Naive thymus-derived CD8-positive, alpha-beta T cell (primary cell): ENCODE measurements around the gene DYNLT2. TPM values are rescaled to one million over a fixed set of nuclear protein-coding genes. Genes with fewer than 3 reads are reported as not detected.

Experiments used
- ATAC-seq, 2 donors: fragments of 150-1000 bp; cut with Tn5 transposase in 1 of 2; sonication (Bioruptor Pico), chemical (Tn5 transposase) in 1 of 2; 1 replicate in 1 of 2; 2 replicates in 1 of 2; pipeline ENCODE4 v1.10.0; 2021; ENCODE audit warnings: mild to moderate bottlenecking in 2 of 2, moderate library complexity in 2 of 2
- POLR2A ChIA-PET: fragments of 350-600 bp; sonication (Branson Sonifier 250); formaldehyde crosslinking; loops from one replicate; lab custom pipeline; 2021; ENCODE audit warnings: antibody characterized with exemption; lab: Charles Lee
- DNase-seq, 10 donors: peaks; one replicate each; pipeline versions ENCODE4 v3.0.0 to v3.0.0-alpha.2; 2020 to 2022
- H3K27ac Mint-ChIP-seq, 10 donors: one replicate each; pipeline ENCODE4 v1.8.0; 2020 to 2022; ENCODE audit warnings: mild to moderate bottlenecking in 10 of 10, mixed read lengths in 10 of 10, moderate library complexity in 4 of 10, inconsistent platforms in 1 of 10
- H3K27me3 Mint-ChIP-seq, 5 donors: one replicate each; pipeline ENCODE4 v1.8.0; 2021 to 2022; ENCODE audit warnings: mixed read lengths in 5 of 5
- H3K36me3 Mint-ChIP-seq, 3 donors: one replicate each; pipeline ENCODE4 v1.8.0; 2020 to 2022; ENCODE audit warnings: mixed read lengths in 3 of 3, mild to moderate bottlenecking in 2 of 3, inconsistent platforms in 1 of 3
- H3K4me1 Mint-ChIP-seq, 4 donors: one replicate each; pipeline ENCODE4 v1.8.0; 2021 to 2022; ENCODE audit warnings: mixed read lengths in 4 of 4
- H3K4me3 Mint-ChIP-seq, 10 donors: one replicate each; pipeline ENCODE4 v1.8.0; 2020 to 2022; ENCODE audit warnings: mild to moderate bottlenecking in 10 of 10, mixed read lengths in 10 of 10, moderate library complexity in 6 of 10, inconsistent platforms in 1 of 10
- H3K9me3 Mint-ChIP-seq, 9 donors: one replicate each; pipeline ENCODE4 v1.8.0; 2020 to 2022; ENCODE audit warnings: mixed read lengths in 9 of 9, mild to moderate bottlenecking in 3 of 9, inconsistent platforms in 1 of 9, moderate library complexity in 1 of 9
- polyA plus RNA-seq, 3 donors: library from polyadenylated mRNA; unstranded; fragments of 300-500 nt; fragmentation: Illumina TruSeq; gene quantifications; one replicate each; pipeline ENCODE4 v1.2.3, GENCODE V29; 2021
- total RNA-seq, 8 experiments: library from RNA in 2 of 8; stranded (reverse) in 2 of 8; gene quantifications; one replicate each; pipeline ENCODE4 v1.2.3 and lab custom pipeline; 2021 to 2026

DYNLT2 gene
- total and polyA plus RNA-seq, 5 experiments from 2014 or later: 0.35 to 7.4 (median 0.67) TPM

GRCh38 chr6:169755162-169755561 lies 3.8 kb upstream of the DYNLT2 start:
- ATAC-seq (no peak), DNase-seq (no peak)
- no peaks in the 10 kb centered on the region for H3K9me3 Mint-ChIP-seq
- H3K4me1 Mint-ChIP-seq: peaks cover 16 to 34% (median 29%) of the 10 kb centered on the region in 4 donors
- POLR2A ChIA-PET: interaction anchor here (7.8 kb wide), 1 partner anchor 30 kb away, joined by 112 read pairs; the partner anchor contains the start of gene PHF10
- no peak overlapping the region for H3K4me3 Mint-ChIP-seq
- H3K27ac Mint-ChIP-seq: peak overlapping the region in 2 of 10 donors; percentile 63 to 78
- no peaks in the 10 kb centered on the region for H3K27me3 Mint-ChIP-seq
- H3K36me3 Mint-ChIP-seq: peaks cover 6 to 41% (median 11%) of the 10 kb centered on the region in 3 donors

- peak in 1 of 2 donors; percentile 42 for ATAC-seq
- H3K36me3 Mint-ChIP-seq: peaks cover 3 to 16% (median 7%) of the 10 kb centered on the region in 3 donors
- no peaks in the 10 kb centered on the region for H3K27me3 Mint-ChIP-seq
- peak overlapping the region; percentile 91 to 100 (median 98) for H3K27ac Mint-ChIP-seq
- DNase-seq: no peak
- peak overlapping the region; percentile 86 to 100 (median 94) for H3K4me3 Mint-ChIP-seq
- peaks cover 20 to 41% (median 37%) of the 10 kb centered on the region in 4 donors for H3K4me1 Mint-ChIP-seq
- POLR2A ChIA-PET: interaction anchor here (0.6 to 7.8 kb wide), 11 partner anchors 11 to 832 kb away, joined by 3 to 112 read pairs (median 6); partner anchors contain the start of genes C6orf120, PDCD2, PHF10 and PSMB1
- peaks cover 0 to 4% (median 0%) of the 10 kb centered on the region in 9 donors for H3K9me3 Mint-ChIP-seq
Measured at GRCh38 chr6:169752074-169752623, 777 bp upstream of the DYNLT2 start.

- POLR2A ChIA-PET: no interaction called here
- peaks cover 0 to 17% (median 5%) of the 10 kb centered on the region in 9 donors for H3K9me3 Mint-ChIP-seq
Measured at GRCh38 chr6:169746556-169746955, 4.8 kb downstream of the DYNLT2 start.

GRCh38 chr6:169745405-169745804 lies 6.0 kb downstream of the DYNLT2 start:
- peaks cover 5 to 14% (median 10%) of the 10 kb centered on the region in 4 donors for H3K4me1 Mint-ChIP-seq

More at GRCh38 chr6:169746556-169746955, 4.8 kb downstream of the DYNLT2 start:
- Mint-ChIP-seq H3K4me3 (no peak overlapping the region), H3K4me1 (peaks cover 8 to 21% (median 20%) of the 10 kb centered on the region in 4 donors), H3K36me3 (peaks cover 4 to 11% (median 8%) of the 10 kb centered on the region in 3 donors), H3K27me3 (peaks cover 0 to 2% (median 0%) of the 10 kb centered on the region in 5 donors), H3K27ac (no peak overlapping the region)
- ATAC-seq: no peak
- no peak for DNase-seq

GRCh38 chr6:169741344-169741743 lies 10.0 kb downstream of the DYNLT2 start:
- peaks cover 0 to 11% (median 4%) of the 10 kb centered on the region in 9 donors for H3K9me3 Mint-ChIP-seq
- H3K36me3 Mint-ChIP-seq: peaks cover 0 to 2% (median under 1%) of the 10 kb centered on the region in 3 donors
- no peak for DNase-seq
- no peaks in the 10 kb centered on the region for H3K4me1 Mint-ChIP-seq
- H3K27ac Mint-ChIP-seq: no peak overlapping the region
- POLR2A ChIA-PET: interaction anchor here (0.7 kb wide), 1 partner anchor 10 kb away, joined by 4 read pairs; the partner anchor contains the start of genes DYNLT2 and ERMARD
- no peak overlapping the region for H3K4me3 Mint-ChIP-seq
- peaks cover 4 to 13% (median 7%) of the 10 kb centered on the region in 5 donors for H3K27me3 Mint-ChIP-seq
- ATAC-seq: no peak

More at GRCh38 chr6:169745405-169745804, 6.0 kb downstream of the DYNLT2 start:
- Mint-ChIP-seq H3K4me3 (no peak overlapping the region), H3K36me3 (peaks cover 4 to 11% (median 8%) of the 10 kb centered on the region in 3 donors), H3K27me3 (peaks cover 0 to 2% (median 0%) of the 10 kb centered on the region in 5 donors), H3K27ac (no peak overlapping the region), H3K9me3 (peaks cover 0 to 17% (median 5%) of the 10 kb centered on the region in 9 donors)
- POLR2A ChIA-PET: no interaction called here
- DNase-seq: no peak
- ATAC-seq: no peak

- no peaks in the 10 kb centered on the region for H3K9me3 Mint-ChIP-seq
- peaks cover 9 to 25% (median 17%) of the 10 kb centered on the region in 5 donors for H3K27me3 Mint-ChIP-seq
- DNase-seq: no peak
- no peaks in the 10 kb centered on the region for H3K4me1 Mint-ChIP-seq
- no peaks in the 10 kb centered on the region for H3K36me3 Mint-ChIP-seq
- H3K4me3 Mint-ChIP-seq: no peak overlapping the region
- ATAC-seq: no peak
- POLR2A ChIA-PET: no interaction called here
- H3K27ac Mint-ChIP-seq: no peak overlapping the region
Measured at GRCh38 chr6:169738976-169739529, 12.3 kb downstream of the DYNLT2 start.

GRCh38 chr6:169738204-169738975 lies 13.0 kb downstream of the DYNLT2 start:
- POLR2A ChIA-PET: no interaction called here
- ATAC-seq (no peak), DNase-seq (no peak)
- Mint-ChIP-seq H3K4me1 (no peaks in the 10 kb centered on the region), H3K27me3 (peaks cover 11 to 25% (median 17%) of the 10 kb centered on the region in 5 donors), H3K27ac (no peak overlapping the region), H3K36me3 (no peaks in the 10 kb centered on the region), H3K4me3 (no peak overlapping the region), H3K9me3 (no peaks in the 10 kb centered on the region)

GRCh38 chr6:169729961-169730360 lies 21.4 kb downstream of the DYNLT2 start:
- H3K36me3 Mint-ChIP-seq: no peaks in the 10 kb centered on the region
- POLR2A ChIA-PET: interaction anchor here (1.2 kb wide), 1 partner anchor 28 kb away, joined by 3 read pairs; the partner anchor contains the start of gene C6orf120
- peaks cover 2 to 19% (median 8%) of the 10 kb centered on the region in 4 donors for H3K4me1 Mint-ChIP-seq
- ATAC-seq (no peak), DNase-seq (no peak)
- no peaks in the 10 kb centered on the region for H3K9me3 Mint-ChIP-seq
- H3K4me3 Mint-ChIP-seq: no peak overlapping the region
- no peak overlapping the region for H3K27ac Mint-ChIP-seq
- H3K27me3 Mint-ChIP-seq: peaks cover 0 to 5% (median 0%) of the 10 kb centered on the region in 5 donors

GRCh38 chr6:169726963-169727362 lies 24.4 kb downstream of the DYNLT2 start:
- peak overlapping the region in 1 of 10 donors; percentile 3 for H3K27ac Mint-ChIP-seq
- H3K4me1 Mint-ChIP-seq: peaks cover 5 to 30% (median 15%) of the 10 kb centered on the region in 4 donors
- no peaks in the 10 kb centered on the region for H3K36me3 Mint-ChIP-seq
- no peak for ATAC-seq
- no peak overlapping the region for H3K4me3 Mint-ChIP-seq
- no peaks in the 10 kb centered on the region for H3K9me3 Mint-ChIP-seq
- no peak for DNase-seq
- H3K27me3 Mint-ChIP-seq: no peaks in the 10 kb centered on the region
- POLR2A ChIA-PET: interaction anchor here (0.6 to 8.9 kb wide), 2 partner anchors 24 to 25 kb away, joined by 3 to 112 read pairs; partner anchors contain the start of genes C6orf120, DYNLT2, ERMARD and WDR27

GRCh38 chr6:169726049-169726400 lies 25.3 kb downstream of the DYNLT2 start:
- POLR2A ChIA-PET: interaction anchor here (1.2 to 8.9 kb wide), 4 partner anchors 17 to 827 kb away, joined by 4 to 129 read pairs (median 73); partner anchors contain the start of genes C6orf120, DYNLT2, ERMARD and PSMB1
- Mint-ChIP-seq H3K4me1 (peaks cover 5 to 35% (median 22%) of the 10 kb centered on the region in 4 donors), H3K4me3 (peak overlapping the region in 9 of 10 donors; percentile 62 to 92 (median 90)), H3K27ac (peak overlapping the region; percentile 29 to 93 (median 80)), H3K36me3 (no peaks in the 10 kb centered on the region), H3K27me3 (no peaks in the 10 kb centered on the region), H3K9me3 (no peaks in the 10 kb centered on the region)
- DNase-seq (no peak), ATAC-seq (no peak)

- H3K9me3 Mint-ChIP-seq: no peaks in the 10 kb centered on the region
- peaks cover 0 to 1% (median 0%) of the 10 kb centered on the region in 3 donors for H3K36me3 Mint-ChIP-seq
- peaks cover 6 to 39% (median 26%) of the 10 kb centered on the region in 4 donors for H3K4me1 Mint-ChIP-seq
- H3K27me3 Mint-ChIP-seq: no peaks in the 10 kb centered on the region
- ATAC-seq (no peak), DNase-seq (peak in 6 of 10 donors; percentile 2 to 64 (median 20))
- peak overlapping the region; percentile 29 to 96 (median 92) for H3K27ac Mint-ChIP-seq
- peak overlapping the region; percentile 64 to 92 (median 90) for H3K4me3 Mint-ChIP-seq
- POLR2A ChIA-PET: interaction anchor here (1.2 to 8.9 kb wide), 5 partner anchors 15 to 827 kb away, joined by 3 to 129 read pairs (median 34); partner anchors contain the start of genes C6orf120, DYNLT2, ERMARD and PSMB1
Measured at GRCh38 chr6:169725125-169726048, 26.0 kb downstream of the DYNLT2 start.
